Liver (tissue), 3 donors: ENCODE data around the gene CTTNBP2.

ENCODE experiments used
- ATF3 ChIP-seq: IDR thresholded peaks from 2 replicates; pipeline ENCODE4 v1.6.1; 2016; ENCODE audit warnings: antibody characterized with exemption
- EGR1 ChIP-seq, 2 donors: IDR thresholded peaks; 2 replicates each; pipeline ENCODE4 v1.6.1; 2016 to 2018; ENCODE audit warnings: antibody characterized with exemption in 2 of 2, low read depth in 2 of 2
- FOXA1 ChIP-seq: IDR thresholded peaks from 2 replicates; pipeline ENCODE4 v1.6.1; 2016; ENCODE audit warnings: antibody characterized with exemption
- GABPA ChIP-seq, 2 donors: IDR thresholded peaks in 1 of 2; conservative IDR thresholded peaks in 1 of 2; 2 replicates each; pipeline ENCODE4 v1.6.1; 2016; ENCODE audit warnings: antibody characterized with exemption in 2 of 2, mild to moderate bottlenecking in 1 of 2, moderate library complexity in 1 of 2
- RAD21 ChIP-seq, 2 donors: IDR thresholded peaks; 2 replicates each; pipeline ENCODE4 v1.6.1; 2016; ENCODE audit warnings: antibody characterized with exemption in 2 of 2, mild to moderate bottlenecking in 2 of 2
- REST ChIP-seq: IDR thresholded peaks from 2 replicates; pipeline ENCODE4 v1.6.1; 2016; ENCODE audit warnings: antibody characterized with exemption, mild to moderate bottlenecking
- SP1 ChIP-seq: IDR thresholded peaks from 2 replicates; pipeline ENCODE4 v1.6.1; 2018; ENCODE audit warnings: antibody characterized with exemption, mild to moderate bottlenecking
- TAF1 ChIP-seq: conservative IDR thresholded peaks from 2 replicates; pipeline ENCODE4 v1.6.1; 2016; ENCODE audit warnings: antibody characterized with exemption, mild to moderate bottlenecking
- YY1 ChIP-seq: IDR thresholded peaks from 2 replicates; pipeline ENCODE4 v1.6.1; 2016; ENCODE audit warnings: antibody characterized with exemption, mild to moderate bottlenecking
- TF ChIP-seq, protein P1 (sequence below): fragments of 150-350 bp; IDR thresholded peaks from 2 replicates; pipeline ENCODE4 v1.5.1; 2017; ENCODE audit warnings: improper control_type of control experiment, low read depth, low read length; ENCODE audit not compliant: missing input control
- donor health status: healthy.
- donor health status: healthy.

GRCh38 chr7:117764031-117764430, 109.2 kb downstream of the CTTNBP2 start:
- TF ChIP-seq TAF1 (no peak), GABPA (IDR thresholded peaks at IDR 0.05 in 1 of 2, conservative IDR thresholded peaks at IDR 0.05 in 1 of 2) (no peak), REST (no peak), FOXA1 (no peak), EGR1 (IDR thresholded peaks at IDR 0.05; ENCODE audit: low read depth in 2 of 2) (no peak), YY1 (no peak), ATF3 (no peak), RAD21 (IDR thresholded peaks at IDR 0.05) (no peak), SP1 (no peak)
- TF ChIP-seq, protein P1, sequence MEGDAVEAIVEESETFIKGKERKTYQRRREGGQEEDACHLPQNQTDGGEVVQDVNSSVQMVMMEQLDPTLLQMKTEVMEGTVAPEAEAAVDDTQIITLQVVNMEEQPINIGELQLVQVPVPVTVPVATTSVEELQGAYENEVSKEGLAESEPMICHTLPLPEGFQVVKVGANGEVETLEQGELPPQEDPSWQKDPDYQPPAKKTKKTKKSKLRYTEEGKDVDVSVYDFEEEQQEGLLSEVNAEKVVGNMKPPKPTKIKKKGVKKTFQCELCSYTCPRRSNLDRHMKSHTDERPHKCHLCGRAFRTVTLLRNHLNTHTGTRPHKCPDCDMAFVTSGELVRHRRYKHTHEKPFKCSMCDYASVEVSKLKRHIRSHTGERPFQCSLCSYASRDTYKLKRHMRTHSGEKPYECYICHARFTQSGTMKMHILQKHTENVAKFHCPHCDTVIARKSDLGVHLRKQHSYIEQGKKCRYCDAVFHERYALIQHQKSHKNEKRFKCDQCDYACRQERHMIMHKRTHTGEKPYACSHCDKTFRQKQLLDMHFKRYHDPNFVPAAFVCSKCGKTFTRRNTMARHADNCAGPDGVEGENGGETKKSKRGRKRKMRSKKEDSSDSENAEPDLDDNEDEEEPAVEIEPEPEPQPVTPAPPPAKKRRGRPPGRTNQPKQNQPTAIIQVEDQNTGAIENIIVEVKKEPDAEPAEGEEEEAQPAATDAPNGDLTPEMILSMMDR: no peak
